CMK (cell line): ENCODE measurements around the gene RPL10A.
A peak's percentile ranks its signal among the peaks of the same experiment; 100 is the strongest.

Experiments
- DNase-seq: peaks from one replicate; pipeline ENCODE4 v3.0.0-alpha.2; 2010; ENCODE audit warnings: low read depth

The RPL10A gene

DNA sequence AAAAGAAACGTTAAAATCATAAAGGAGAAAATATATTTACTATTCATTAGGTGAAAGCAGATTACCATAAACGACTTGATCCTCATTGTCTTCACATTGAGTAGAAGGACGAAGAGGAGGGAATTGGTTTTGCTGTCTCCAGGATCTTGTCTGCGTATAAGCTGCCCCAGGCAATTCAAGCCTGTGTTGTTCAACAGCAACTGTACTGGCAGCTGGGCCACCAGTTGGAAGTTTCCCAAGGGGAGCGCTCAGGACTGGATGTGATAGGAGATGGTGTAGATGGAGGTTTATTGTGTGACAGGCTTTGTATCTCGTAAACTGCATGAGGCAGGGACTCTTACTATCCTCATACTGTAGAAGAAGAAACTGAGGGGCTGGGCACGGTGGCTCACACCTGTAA is 20.0 kb upstream of the RPL10A start:
- DNase-seq = no peak

DNA sequence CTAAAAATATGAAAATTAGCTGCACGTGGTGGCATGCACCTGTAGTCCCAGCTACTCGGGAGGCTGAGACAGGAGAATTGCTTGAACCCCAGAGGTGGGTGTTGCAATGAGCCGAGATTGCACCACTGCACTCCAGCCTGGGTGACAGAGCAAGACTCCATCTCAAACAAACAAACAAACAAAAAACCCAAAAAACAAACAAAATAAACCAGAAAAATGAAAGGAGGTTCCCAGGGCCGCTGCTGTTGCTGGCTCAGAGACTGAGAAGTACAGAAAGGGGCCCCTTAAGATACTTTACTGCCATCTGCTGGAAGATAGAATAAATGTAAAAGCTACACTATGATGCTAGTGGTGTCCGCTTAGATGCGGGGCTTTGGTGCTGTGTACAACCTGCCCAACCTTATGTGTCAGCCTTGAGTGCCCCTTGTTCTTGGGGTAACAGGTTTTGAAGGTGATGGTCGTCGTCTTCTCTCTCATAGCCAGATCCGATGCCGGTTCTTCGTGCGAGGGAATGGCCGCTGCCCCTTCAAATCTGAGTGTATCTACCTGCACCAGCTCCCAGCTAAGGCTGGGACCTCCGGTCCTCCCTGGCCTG is 18.8 kb upstream of the RPL10A start:
- DNase-seq = no peak

DNA sequence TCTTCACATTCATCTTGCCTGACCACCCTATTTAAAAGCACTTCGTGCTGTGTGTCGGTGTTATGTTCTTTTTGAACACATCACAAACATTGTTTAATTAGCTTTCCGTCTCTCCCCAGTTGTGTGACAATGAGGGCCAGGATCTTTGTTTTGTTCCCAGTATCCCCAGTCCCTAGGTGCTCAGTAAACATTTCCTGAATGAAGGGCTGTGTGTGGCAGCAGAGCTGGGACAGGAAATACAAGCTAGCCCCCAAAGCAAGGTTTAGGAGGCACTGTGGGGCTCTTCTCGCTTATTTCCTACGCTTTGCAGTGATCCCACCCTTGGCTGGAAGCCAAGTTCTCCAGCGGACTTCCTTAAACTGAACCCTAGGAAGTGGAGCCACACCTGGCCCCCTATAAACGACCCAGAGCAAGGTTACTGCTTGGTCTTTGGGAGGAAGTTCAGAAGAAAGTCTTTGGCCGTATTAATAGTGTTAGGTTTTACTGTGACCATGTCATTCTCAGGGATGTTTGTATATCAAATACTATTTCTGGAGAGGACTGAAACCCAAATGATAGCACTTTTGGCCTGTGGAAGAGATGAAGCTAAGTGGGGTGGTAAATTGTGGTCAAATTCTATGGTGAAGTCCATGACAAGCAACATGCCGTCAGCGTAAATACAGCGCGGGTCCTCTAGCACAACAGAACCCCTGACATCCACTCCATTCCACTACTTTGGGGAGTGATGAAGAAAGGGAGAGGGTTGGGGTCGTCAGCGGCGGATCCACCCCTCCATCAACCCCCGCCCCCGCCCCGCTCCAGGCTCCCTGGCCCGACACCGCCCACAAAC is 16.6 kb upstream of the RPL10A start:
- DNase-seq = no peak

DNA sequence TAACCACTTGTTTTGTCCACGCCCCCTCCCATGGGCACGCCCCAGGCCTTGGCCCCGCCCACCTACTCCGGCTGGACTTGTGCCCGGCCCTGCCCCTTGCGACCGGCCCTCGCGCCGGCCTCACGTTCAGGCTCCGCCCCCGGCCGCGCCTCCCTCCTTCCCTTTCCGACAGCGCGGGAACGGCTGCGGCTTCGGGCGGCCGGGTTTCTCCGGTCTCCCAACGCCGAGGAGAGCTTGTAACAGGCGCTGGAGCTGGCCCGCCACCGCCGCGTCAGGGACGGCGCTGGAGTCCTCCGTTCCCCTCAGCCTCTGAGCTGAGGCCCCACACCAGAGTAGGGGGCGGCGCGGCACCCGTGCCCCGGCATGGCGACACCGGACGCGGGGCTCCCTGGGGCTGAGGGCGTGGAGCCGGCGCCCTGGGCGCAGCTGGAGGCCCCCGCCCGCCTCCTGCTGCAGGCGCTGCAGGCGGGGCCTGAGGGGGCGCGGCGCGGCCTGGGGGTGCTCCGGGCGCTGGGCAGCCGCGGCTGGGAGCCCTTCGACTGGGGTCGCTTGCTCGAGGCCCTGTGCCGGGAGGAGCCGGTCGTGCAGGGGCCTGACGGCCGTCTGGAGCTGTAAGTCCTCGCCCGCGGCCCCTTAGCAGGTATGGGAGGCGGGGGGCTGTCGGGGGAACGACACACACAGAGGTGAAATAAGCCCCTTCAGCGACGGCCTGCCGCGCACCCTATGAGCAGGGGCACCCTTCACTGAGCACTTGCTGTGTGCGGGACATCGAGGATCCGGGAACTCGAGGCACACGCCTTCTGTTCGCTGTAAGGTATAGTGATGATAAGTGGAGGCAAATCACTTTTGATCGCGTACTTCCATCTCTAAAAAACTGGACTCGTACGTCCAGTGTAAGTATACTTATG is 15.8 kb upstream of the RPL10A start, which contains the start of gene FANCE:
FANCE (plus strand) TSS at position 156 of the 908 bp plus-strand sequence; CDS start at position 364, 208 bp downstream.
- peak; percentile 87 for DNase-seq

DNA sequence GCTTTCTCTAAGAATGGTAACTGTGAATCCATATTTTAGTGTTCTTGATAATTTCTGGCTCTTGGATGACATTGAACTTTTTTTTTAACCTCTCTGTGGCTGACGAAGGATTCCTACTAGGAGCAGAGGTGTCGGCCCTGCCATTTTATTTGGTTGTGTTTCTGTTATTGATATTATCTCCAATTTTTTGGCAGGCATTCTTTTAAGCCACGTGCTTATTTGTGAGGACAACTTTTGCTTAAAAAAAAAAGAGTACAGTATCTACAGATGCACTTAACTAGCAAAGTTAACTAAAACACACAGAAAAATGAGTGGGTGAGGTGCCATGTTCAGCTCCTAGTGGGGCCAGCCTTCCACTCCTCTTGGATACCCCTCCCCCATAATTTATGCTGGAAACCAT is 15.0 kb upstream of the RPL10A start:
- no peak for DNase-seq

DNA sequence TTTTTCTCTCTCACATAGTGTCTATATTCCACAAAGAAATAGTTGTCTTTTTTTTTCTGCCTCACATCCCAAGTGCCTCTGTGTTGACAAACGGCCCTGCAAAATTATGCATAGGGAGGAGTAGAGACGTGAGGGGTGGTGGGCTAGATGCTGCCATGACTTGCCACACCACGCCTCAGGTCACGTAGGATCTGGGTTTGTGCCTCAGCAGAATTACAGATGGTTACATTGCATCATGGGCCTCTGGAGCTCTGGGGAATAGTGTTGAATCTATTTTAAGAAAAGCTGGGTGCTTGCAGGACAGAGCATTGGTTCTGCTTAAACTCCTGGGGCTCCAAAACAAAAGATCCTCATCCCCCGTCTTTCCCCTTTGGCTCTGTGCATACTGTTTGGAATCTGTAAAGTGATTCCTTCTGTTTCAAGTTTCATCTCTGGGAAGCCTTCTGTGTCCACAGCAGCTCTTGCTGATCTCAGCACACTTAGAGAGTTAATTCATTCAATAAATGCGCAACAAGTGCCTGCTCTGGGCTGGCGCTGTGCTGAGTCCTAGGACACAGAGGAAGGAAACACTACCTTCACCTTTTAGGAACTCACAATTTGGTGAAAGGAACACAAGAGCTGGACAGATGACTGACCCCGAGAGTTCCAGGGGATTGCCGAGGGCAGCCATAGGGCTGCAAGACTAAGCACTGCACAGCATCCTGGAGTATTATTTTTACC is 13.7 kb upstream of the RPL10A start:
- DNase-seq = no peak

DNA sequence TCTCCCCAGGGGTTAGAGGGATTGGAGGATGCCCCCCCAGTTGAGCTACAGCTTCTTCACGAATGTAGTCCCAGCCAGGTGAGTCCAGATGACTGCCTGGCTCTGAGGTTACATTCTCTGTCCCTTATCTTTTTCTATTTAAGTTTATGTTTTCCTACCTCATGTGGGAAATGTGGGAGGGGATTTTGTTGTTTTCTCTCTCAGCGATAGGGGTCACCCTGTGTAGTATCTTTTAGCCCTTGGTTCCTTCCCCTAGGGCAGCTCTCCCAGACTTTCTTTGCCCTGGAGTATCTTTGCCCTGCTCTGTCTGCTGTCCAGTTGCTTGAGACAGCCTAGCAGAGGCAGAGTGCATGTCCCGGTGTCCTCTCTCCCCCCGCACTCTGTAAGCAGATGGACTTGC is 10.3 kb upstream of the RPL10A start:
- DNase-seq = no peak

DNA sequence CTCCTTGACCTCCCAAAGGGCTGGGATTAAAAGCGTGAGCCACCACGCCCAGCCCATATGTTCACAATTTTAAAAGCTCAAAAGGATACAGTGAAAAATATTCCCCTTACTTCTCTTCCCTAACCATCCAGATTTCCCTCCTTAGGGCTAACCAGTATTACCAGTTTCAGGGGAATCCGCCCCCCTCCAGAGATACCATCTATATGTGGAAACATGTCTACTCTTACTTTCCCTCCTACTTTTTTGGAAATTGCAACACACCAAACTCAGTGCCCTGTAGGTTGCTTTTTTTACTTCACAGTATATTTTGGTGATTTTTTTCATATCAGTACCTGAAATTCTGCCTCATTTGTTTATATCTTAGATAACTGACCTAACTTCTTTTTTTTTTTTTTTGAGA is 6.9 kb upstream of the RPL10A start:
- no peak for DNase-seq

DNA sequence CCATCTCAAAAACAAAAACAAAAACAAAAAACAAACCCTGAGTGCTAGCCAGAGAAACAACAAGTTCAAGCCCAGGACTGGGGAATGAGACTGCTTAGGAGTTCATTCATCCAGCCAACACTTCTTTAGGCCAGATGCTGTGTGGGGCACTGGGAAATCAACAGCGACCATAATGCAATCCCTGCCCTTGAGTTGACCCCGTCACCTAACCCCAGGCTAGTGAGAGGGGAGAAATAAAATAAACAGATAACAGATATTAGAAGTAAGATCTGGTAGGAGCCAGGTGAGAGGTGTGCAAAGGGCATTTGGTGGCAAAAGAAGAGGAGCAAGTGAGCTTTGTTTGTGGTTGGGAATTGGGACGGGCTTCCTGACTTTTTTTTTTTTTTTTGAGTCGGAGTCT is 4.9 kb upstream of the RPL10A start:
- no peak for DNase-seq

DNA sequence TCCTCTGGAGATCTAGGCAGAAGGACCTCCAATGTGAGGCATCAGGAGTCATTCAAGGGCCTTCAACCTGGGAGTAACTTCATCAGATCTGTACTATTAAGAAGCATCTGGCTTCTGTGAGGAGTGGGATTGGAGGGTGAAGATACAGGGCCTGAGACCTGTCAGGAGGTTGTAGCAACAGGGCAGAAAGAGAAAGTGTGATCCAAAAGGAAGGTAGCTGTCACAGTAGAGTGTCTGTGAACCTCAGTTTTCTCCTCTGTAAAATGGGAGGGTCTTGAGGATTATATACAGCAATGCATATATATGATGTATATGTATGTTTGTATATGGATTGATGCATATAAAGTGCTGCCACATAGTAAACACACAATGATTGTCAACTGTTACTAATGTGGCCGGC is 2.6 kb upstream of the RPL10A start:
- no peak for DNase-seq

DNA sequence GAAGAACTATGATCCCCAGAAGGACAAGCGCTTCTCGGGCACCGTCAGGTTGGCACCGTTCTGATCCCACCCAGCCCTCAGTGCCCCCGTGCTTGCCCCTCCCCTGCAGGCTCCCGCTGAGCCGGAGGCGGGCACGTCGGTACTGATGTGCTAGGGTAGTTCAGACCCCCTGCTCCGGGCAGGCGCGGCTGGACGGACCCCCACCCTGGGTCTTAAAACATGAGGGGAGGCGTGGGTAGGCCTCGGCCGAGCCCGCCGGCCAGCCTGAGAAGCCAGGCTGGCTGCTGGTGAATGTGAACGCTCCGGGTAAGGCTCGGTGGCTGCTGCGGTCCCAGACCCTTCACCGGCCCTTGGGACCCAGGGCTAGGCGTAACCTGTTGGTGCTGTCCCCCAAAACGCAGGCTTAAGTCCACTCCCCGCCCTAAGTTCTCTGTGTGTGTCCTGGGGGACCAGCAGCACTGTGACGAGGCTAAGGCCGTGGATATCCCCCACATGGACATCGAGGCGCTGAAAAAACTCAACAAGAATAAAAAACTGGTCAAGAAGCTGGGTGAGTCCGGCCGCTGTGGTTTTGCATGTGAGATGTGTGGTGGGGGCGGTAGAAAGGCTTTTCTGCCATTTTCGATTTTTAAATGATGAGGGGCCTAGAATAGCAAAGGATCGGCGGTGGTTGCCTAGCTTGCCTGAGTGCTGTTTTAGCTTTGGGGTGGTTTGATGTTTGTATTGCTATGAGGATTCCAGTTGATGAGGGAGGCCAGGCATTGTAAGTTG is 964 bp downstream of the RPL10A start:
- DNase-seq = no peak

DNA sequence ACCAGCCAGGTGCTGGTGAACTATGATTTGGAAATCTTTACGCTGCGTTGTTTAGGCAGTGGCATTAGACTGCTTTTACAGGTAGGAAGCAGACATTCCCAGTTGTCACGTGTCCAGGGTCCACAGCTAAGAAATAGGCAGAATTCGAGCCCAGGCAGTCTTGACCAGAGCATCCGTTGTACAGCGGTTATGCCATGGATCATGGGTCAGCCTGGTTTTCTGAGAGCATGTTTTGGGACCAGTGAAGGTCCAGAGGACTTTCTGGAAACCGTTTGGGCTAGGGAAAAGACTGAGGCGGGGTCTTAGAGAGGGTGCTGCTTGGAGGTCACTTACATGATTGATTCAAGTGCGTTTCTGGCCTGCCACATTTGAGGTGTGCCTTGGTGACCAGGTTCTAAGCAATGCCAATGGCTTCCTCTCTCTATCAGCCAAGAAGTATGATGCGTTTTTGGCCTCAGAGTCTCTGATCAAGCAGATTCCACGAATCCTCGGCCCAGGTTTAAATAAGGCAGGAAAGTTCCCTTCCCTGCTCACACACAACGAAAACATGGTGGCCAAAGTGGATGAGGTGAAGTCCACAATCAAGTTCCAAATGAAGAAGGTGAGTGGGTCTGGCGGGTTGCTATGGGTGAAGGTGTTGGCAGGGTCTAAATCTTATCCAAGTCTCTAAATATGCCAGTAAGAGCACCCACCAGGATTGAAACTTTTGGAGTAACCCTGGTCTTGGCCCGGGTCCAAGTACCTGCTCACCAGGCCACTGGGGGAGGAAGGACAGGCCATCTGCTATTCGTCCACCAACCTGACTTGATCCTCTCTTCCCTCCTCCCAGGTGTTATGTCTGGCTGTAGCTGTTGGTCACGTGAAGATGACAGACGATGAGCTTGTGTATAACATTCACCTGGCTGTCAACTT is 1.8 kb downstream of the RPL10A start:
- DNase-seq = no peak

DNA sequence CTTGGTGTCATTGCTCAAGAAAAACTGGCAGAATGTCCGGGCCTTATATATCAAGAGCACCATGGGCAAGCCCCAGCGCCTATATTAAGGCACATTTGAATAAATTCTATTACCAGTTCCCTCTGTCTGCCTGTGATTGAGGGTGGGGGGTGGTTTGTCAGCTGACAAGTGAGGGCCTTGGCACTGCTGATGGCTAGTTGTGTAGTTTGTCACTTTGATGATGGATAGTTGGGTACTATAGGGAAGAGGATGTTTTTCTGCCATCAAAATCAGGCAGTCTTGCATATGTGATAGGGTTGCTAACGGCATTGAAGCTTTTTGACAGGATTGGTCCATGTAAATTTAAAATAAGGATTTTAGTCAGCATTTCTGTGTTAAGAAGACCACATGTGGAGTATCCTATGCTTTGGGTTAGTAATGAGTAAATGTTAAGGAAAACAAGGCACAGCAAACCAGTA is 2.5 kb downstream of the RPL10A start:
- DNase-seq = no peak

DNA sequence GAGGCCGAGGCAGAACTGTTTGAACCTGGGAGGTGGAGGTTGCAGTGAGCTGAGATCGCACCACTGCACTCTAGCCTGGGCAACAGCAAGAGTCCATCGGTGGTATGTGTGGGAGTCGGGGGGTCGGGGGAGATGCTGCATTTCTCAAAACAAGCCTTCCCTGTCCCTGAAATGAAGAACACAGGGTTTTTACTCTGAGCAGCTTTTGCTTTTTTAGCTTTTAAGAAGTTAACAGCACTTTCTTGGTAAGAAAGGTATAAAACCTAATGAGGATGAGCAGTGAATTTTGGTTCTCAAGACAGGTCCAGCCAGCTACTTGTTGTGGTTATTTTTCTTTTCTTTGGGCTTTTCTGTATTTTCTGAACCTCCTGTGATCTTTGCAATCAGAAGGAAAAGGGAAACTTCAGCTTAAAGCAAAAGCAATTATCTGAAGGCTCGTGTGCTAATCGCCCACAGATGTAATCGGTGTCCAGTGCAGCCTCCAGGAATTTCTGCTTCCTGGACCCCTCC is 3.7 kb downstream of the RPL10A start:
- no peak for DNase-seq

DNA sequence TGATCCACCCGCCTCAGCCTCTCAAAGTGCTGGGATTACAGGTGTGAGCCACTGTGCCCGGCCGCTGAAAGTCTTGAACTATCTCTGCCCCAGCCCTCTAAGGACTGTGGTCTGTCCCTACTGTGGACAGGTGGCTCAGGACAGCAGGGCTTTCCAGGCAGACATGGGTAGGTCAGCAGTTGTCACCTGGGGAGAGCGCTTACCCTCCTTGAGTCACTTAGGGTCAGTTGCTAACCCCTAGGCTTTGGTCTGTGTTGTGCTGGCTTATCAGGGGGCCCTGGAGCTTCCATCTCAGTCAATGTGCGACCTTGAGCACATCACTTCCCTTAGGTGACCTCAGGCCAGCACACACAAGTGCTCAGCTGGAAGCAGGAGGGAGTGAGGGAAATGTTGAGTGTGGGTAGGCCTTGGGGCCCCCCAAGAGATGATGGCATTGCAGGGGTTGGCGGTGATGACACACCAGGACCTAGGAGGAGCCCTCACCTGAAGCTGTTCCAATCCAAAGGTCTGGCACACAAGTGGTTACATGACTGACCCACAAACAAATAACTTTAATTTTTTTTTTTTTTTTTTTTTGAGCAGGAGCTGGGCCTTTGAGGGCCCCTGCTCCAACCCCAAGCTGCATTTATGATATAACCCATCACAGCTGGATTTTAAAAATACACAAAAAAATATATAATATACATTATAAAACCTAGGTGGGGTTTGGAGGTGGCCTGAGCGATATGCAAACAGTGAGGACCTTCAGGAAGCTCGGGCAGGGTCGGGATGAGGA is 5.1 kb downstream of the RPL10A start:
- DNase-seq = no peak

DNA sequence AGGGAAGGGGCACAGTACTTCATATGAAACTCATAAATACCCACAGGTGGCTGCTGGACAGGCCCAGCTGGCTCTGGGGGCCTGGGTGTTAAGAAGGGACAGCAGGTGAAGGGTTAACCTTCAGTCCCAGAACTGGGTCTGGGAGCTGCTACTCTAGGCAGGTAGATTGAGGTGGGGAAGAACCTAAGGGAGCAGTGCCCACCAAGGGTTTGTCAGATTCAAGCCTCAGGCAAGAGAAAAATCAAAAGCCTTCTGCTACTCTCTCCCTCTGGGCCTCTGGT is 5.6 kb downstream of the RPL10A start:
- DNase-seq = no peak

DNA sequence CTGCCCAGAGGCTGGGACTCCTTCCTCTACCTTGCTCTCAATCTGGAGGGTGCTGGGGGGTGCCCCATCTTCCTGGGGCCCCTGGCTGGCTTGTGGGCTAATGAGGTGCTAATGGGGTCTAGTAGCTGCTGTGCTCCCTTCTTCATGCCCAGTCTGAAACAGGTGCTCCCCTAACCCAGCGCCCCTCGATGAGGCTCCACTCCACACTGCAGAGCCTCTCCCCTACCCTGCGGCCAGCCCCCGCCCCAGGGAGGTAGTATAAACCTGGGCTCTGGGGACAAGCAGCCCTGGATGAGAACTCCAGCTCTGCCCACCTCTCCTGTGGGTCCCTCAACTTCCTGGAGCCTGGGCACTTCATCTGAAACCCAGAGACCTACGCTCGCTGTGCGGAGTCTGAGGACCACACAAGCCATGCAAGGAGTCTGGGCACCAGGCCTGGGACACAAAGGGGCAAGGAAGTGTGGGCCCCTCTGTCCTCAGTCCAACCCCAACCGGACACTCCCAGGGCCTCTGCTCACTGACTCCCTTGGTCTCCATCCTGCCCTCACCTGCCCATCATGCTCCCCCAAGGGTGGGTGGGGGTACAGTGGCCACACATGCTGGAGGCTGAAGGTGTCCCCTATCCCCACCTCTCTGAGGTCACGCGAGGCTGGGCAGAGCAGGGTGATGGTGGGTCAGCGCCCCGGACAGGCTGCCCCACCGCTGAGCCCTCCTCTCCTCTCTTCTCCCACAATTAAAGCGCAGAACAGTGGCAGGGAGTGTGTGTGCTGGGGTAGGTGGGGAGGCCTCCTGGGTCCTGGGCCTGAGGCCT is 6.1 kb downstream of the RPL10A start:
- DNase-seq = no peak

DNA sequence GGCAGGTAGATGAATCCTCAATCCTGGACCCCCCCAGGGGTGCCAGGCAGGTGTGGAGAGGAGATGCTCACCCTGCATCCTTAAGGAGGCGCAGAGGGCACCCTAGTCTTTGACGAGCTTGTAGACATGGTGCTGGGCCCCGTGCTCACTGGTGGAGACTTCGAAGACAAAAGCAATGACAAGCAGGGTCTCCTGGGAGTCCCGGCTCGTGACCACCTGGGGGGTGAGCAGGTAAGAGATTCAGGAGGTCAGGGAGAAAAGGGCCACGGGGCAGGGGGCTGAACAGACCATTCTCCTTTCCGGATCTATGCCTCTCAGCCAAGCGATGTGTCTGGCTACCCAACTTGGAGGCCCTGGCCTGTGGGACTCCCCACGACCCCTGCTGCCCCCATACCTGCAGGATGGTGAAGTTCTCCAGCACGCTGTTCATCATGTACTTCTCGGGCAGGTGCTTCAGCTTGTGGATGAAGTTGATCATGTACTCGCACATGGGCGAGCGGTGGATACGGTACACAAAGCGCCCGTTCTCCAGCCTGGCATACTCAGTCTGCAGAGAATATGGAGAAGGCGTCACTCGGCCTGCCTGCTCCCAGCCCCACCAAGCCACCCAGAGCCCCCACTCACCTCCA is 6.9 kb downstream of the RPL10A start:
- DNase-seq = no peak
